ENCODE results near the gene SGO2. TPM values are rescaled to one million over a fixed set of nuclear protein-coding genes. Genes with fewer than 3 reads are reported as not detected.

Gene SGO2
- total and polyA plus RNA-seq, 2 donors (not counting 3 experiments of a cell fraction or from before 2014, with no cell fraction given): 1.7 to 20.5 TPM

- Histone ChIP-seq H3K9ac (replicated peaks; ENCODE audit: extremely low read depth, insufficient read depth, low read length) (no peak overlapping the region), H3K4me1 (ENCODE audit: control insufficient read depth, extremely low read depth, insufficient read depth, low read length) (no peaks in the 10 kb centered on the region), H4K20me1 (replicated peaks; ENCODE audit: control insufficient read depth, extremely low read depth, insufficient read depth, low read length) (no peaks in the 10 kb centered on the region), H3K9me3 (replicated peaks; ENCODE audit: control insufficient read depth, insufficient read depth, low read length) (no peaks in the 10 kb centered on the region), H3K36me3 (ENCODE audit: control insufficient read depth in 2 of 2, extremely low read depth in 1 of 2, insufficient read depth in 2 of 2, low read length in 2 of 2) (no peaks in the 10 kb centered on the region), H3K27me3 (ENCODE audit: control insufficient read depth in 2 of 2, insufficient read depth in 2 of 2, low read length in 2 of 2) (no peaks in the 10 kb centered on the region), H3K4me3 (replicated peaks in 1 of 3; ENCODE audit: insufficient read depth in 1 of 3, low read depth in 1 of 3, low read length in 3 of 3) (no peak overlapping the region), H2AFZ (ENCODE audit: low read depth, low read length) (no peak overlapping the region), H3K9me1 (replicated peaks; ENCODE audit: control insufficient read depth, extremely low read depth, insufficient read depth, low read length) (no peaks in the 10 kb centered on the region), H3K27ac (ENCODE audit: insufficient read depth, low read depth, low read length) (no peak overlapping the region), H3K4me2 (ENCODE audit: insufficient read depth, low read length) (no peak overlapping the region), H3K79me2 (ENCODE audit: control insufficient read depth, insufficient read depth, low read length) (no peaks in the 10 kb centered on the region)
- BruUV-seq (replicated peaks): no TSS peak
- ChIA-PET POLR2A (no interaction called here), CTCF (interaction anchor here (1.1 to 1.6 kb wide), 4 partner anchors 126 to 489 kb away, joined by 3 to 13 read pairs (median 3); no protein-coding TSS in a partner anchor)
- TF ChIP-seq GATA2 (IDR thresholded peaks at IDR 0.05; ENCODE audit: insufficient read depth, insufficient read length, low read depth, low read length) (no peak), JUN (IDR thresholded peaks at IDR 0.05; ENCODE audit: borderline replicate concordance, insufficient read depth, insufficient read length, low read depth) (no peak), EZH2 (IDR thresholded peaks at IDR 0.05; ENCODE audit: borderline replicate concordance, low read depth, low read length, severe bottlenecking) (no peak), POLR2AphosphoS5 (IDR thresholded peaks at IDR 0.05; ENCODE audit: insufficient read depth, low read depth, low read length) (no peak), MAX (IDR thresholded peaks at IDR 0.05; ENCODE audit: insufficient read depth, insufficient read length) (no peak), POLR2A (IDR thresholded peaks at IDR 0.05; ENCODE audit: low read depth, low read length) (no peak), CTCF (IDR thresholded peaks at IDR 0.05; ENCODE audit: extremely low read depth in 1 of 2, insufficient read depth in 1 of 2, low read depth in 1 of 2, low read length in 2 of 2) (no peak), FOS (IDR thresholded peaks at IDR 0.05; ENCODE audit: borderline replicate concordance, insufficient read depth, low read length) (no peak)
- FAIRE-seq (no peak), DNase-seq (ENCODE audit: low read depth, low spot score) (no peak)
- intact Hi-C loops (cut with micrococcal nuclease) (no loop called here), dilution Hi-C loops (cut with MboI; ENCODE audit: extremely low pct_ligation_motif_present, low sequenced_read_pairs) (no loop called here)
Measured at GRCh38 chr2:200577027-200577426, 51.0 kb downstream of the SGO2 start.
